GM18502 (cell line): Measurements from ENCODE around the gene GLIPR1L2.
"Not testable (repeated sequence)": the region's sequence is repeated elsewhere in the genome, so short reads cannot be mapped to it uniquely, and the experiment has no call there.

ENCODE experiments used
- ATAC-seq: cut with Tn5 transposase; IDR thresholded peaks from one replicate; pipeline ENCODE4 v1.9.1; 2021; ENCODE audit warnings: mild to moderate bottlenecking; ENCODE audit not compliant: unreplicated experiment, poor library complexity

GLIPR1L2 gene

DNA sequence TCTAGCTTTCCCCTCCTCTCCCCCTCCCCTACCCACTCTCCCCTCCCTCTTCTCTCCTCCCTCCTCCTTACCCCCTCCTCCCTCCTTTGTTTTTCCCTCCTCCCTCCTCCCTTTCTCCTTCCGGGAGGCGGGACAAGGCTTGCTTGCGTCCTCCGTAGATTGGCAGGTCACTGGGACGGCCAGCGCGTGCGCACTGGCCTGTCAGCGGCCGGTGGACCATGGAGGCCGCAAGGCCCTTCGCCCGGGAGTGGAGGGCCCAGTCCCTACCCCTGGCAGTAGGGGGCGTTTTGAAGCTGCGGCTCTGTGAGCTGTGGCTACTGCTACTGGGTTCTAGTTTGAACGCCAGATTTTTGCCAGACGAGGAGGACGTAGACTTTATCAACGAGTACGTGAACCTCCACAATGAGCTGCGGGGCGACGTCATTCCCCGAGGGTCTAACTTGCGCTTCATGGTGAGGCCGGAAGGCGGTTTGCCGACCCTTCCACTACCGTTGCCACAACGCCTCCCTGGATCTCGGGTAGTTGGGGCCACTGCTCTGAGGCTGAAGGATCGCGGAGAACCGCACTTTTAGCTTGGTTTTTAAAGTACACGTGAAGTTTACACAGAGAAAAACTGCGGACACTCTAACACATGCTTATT is at the start of gene GLIPR1L2:
Gene GLIPR1L2, plus strand, starts transcription at position 191 of the 640 bp plus-strand sequence. Its CDS starts 28 bp downstream, at position 219.
- peak; percentile 96 for ATAC-seq

DNA sequence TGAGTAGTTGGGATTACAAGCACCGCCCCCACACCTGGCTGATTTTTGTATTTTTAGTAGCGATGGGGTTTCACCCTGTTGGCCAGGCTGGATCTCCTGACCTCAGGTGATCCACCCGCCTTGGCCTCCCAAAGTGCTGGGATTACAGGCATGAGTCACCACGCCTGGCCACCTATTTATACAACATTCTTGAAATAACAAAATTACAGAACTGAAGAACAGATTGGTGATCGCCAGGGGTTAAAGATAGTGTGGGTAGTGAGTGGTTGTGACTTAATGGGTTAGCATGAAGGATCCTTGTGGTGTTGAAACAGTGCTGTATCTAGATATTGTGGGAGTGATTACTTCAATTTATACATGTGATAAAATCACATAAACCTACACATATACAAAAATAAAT is 49.0 kb upstream of the GLIPR1L2 start:
- ATAC-seq: no peak

DNA sequence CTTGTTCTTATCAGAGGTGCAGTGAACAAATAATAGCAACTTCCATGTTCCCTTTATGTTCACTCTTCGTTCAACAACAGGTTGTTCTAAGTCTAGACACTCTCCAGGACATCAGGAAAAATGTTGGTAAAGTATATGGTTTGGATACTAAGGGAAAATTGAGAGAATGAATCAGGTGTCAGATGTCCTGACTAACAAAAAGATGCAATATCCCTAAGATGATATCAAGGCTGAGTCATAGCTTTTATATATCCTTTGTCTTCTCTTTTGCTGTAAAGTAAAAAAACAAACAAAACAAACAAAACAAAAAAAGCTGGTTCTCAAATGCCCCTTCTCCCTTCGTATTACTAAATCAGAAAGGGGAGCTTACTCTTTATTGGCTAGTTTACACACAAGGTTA is 45.4 kb upstream of the GLIPR1L2 start:
- ATAC-seq: no peak

DNA sequence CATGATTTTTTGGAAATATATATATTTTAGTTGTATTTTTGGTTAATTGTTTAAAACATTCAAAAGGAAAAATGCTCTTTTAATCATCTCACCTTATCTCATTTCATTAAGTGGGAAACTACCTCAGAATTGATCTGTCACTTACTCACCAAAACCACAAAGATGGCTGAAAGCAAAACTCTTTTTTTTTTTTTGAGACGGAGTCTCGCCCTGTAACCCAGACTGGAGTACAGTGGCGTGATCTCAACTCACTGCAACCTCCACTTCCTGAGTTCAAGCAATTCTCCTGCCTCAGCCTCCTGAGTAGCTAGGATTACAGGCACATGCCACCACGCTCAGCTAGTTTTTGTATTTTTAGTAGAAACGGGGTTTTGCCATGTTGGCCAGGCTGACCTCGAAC is 44.7 kb upstream of the GLIPR1L2 start:
- ATAC-seq: not testable (repeated sequence)

DNA sequence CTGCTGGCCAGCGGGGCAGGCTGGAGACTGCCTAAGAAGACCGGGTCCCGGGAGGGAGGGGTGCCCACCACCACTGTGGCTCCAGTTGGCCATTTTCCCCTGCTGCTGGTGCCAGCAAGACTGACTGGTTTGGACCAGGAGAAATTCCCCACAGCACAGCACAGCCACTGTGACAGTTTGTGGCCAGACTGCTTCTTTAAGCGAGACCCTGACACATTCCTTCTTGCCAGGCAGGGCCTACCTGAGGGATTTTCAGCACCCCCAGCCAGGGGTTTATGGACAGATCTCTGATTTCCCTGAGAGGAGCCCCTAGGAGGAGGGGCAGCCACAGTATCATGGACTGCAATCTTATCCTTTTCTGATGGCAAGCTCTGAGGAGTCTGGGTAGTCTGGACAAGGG is 40.9 kb upstream of the GLIPR1L2 start:
- ATAC-seq: no peak

DNA sequence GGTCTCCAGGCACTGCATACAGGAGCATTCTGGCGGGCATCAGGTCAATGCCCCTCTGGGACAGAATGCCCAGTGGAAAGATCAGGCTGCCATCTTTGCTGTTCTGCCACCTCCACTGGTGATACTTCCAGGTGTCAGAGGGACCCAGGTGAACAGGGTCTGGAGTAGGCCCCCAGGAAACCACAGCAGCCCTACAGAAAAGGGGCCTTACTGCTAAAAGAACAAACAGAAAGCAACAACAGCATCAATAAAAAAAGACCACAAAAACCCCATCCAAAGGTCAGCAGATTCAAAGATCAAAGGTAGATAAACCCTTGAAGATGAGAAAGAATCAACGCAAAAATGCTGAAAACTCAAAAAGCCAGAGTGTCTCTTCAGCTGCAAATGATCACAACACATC is 40.5 kb upstream of the GLIPR1L2 start:
- no peak for ATAC-seq

DNA sequence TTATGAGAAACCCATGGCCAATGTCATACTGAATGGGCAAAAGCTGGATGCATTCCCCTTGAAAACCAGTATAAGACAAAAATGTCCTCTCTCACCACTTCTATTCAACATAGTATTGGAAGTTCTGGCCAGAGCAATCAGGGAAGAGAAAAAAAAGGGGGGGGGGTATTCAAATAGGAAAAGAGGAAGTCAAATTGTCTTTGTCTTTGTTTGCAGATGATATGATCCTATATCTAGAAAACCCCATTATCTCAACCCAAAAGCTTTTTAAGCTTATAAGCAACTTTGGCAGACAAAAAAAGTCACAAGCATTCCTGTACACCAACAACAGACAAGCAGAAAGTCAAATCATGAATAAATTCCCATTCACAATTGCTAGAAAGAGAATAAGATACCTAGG is 36.9 kb upstream of the GLIPR1L2 start:
- no peak for ATAC-seq

DNA sequence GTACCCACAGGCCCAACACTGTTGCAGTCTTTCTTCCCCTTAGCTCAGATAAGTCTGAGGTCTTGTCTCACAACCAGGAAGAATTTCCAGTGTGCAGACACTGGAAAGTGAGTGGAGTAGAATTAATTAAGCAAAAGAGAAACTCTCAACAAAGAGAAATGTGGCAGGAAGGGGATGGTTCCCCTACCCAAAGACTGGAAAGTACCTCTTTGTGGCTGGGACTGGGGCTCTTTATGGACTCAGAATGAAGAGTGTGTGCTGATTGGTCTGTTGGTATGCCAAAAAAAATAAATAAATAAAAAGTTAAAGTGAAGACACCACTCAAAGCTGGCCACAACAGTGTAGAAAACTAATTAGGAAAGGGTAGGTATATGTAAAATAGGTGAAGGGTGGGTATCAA is 30.0 kb upstream of the GLIPR1L2 start:
- ATAC-seq: peak; percentile 52

DNA sequence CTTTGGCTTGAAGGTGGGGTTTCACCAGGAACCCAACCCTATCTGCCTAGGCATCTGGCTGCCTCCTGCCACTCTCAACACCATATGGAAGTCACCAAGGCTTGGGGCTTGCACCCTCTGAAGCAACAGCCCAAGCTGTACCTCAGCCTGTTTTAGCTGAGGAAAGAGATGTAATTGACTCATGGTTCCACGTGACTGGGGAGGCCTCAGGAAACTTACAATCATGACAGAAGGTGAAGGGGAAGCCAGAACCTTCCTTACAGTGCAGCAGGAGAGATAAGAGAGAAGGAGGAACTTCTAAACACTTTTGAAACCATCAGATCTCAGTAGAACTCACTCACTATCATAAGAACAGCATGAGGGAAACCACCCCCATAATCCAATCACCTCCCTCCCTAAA is 29.5 kb upstream of the GLIPR1L2 start:
- no peak for ATAC-seq

DNA sequence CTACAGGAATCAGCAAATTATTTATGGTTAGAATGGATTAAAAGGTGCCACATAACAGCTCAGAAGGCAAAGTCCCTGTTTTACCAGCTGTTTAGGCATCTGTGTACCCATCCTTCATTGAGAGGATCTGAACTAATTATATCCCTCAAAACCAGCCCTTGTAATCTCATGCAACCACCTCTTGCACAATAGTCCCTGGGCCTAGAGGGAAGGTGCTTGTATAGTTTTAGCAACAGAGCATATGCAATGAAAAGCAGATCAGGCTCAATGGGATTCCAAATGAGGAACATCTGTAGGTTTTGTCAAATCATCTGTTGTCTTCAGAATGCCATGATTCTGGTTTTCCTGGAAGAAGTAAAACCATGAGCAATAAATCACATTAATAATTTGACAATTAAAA is 26.0 kb upstream of the GLIPR1L2 start:
- no peak for ATAC-seq

DNA sequence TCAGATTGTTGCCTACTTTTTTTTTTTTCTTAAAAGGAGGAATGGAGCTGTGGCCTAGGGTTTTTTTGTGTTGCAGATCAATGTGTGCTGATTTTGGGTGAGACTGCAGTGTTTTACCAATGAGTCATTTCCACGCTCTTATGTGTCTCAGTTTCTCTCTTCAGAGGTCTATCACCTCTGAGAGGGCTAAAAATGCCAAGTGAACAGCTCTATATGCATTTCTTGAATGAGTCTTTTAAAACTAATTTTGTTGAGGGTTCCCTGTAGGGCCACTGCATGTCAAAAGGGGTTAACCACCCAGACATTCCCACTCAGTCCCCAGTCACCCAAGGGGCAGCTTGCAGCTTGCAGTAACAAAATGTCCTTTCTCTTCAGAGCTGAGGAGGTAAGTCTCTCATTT is 24.3 kb upstream of the GLIPR1L2 start:
- ATAC-seq: peak; percentile 82

DNA sequence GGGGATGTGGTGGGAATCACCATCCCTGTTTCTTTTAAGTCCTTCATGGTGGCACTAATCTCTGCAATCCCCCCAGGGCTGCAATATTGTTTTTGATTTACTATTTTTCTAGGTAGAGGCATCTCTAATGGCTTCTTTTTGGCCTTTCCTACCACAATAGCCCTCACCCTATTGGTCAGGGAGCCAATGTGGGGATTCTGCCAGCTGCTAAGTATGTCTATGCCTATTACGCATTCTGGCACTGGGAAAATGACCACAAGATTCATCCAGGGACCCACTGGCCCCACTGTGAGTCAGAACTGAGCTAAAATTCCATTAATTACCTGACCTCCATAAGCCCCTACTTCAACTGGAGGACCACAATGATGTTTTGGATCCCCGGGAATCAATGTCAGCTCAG is 15.9 kb upstream of the GLIPR1L2 start:
- ATAC-seq: no peak

DNA sequence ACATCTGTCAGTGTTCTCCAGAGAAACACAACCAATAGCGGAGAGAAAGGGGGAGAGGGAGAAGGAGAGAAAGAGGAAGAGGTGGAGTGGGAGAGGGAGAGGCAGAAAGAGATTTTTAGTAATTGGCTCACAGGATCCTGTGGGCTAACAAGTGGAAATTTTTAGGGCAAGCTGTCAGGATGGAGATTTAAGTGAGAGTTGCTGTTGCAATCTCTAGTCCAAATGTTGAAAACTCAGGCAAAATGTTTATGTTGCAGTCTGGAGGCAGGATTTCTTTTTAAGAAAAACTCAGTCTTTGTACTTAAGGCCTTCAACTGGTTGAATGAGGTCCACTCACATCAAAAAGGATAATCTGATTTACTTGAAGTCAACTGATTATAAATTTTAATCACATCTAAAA is 12.5 kb upstream of the GLIPR1L2 start:
- no peak for ATAC-seq

DNA sequence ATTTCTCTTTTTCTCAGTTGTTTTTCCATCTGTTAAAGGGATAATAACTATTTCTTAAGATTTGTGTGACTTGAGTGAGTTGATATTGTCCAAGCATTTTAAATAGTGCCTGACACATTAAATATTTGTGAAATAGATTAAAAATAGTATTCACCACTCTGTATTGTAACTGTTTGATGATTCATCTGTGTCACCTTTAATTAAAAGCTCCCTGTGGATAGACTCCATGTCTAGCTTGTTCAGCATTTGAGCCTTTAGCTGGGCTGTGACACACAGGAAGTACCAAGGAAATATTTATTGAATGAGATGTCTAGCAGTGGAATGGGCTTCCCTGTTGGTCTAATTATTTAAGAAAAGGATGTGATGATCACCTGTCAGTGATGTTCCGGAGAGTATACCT is 1.8 kb upstream of the GLIPR1L2 start:
- ATAC-seq: no peak

DNA sequence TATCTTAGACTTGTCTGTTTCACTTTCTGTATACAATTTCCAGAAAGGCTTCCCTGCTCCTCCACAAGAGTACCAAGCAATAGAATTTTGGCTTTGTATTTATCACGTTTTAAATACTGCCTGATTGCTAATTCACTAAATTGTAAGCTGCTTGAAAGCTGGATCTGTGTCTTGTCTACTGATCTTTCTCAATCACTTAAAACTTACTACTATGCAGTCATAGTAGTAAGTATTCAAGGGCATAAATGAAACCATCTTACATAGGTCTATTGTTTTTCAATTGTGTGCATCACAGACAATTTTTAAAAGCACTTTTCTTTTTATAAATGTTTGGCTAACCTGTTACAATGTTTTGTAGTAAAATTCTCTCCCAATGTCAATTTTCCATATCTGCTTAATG is 1.2 kb upstream of the GLIPR1L2 start:
- no peak for ATAC-seq

DNA sequence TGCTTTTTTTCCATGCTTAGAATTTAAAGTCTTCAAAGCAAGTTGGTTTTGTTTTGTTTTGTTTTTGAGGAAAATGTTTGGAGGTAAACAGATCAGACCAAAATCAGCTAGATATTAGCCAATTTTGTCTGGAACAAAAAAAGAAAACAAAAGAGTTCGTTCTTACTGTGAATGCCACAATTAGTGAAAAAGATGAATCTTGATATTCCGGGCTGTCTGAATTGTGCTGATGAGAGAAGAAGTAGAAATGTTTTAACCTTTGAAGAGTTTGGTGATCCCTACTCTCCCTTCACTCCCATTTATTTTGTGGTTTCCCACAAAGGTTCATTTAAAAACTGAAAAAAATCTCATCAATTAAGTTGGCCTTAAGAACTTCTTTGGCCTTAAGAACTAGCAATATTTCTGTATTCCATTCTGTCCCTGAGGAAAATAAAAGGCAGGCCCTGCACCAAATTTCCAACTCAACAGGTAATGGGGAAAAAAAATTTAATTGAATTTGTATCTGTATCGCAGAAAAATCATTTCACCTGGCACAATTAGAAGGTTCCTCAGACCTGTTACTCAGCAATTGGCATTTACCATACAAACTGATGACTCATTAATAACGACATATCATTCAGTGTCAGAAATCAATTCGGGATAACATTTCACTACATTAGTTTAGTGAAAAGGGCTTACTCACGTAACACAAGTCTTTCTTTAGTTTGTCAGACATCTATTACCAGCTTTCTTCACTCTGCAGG is 562 bp upstream of the GLIPR1L2 start:
- ATAC-seq: peak; percentile 20

DNA sequence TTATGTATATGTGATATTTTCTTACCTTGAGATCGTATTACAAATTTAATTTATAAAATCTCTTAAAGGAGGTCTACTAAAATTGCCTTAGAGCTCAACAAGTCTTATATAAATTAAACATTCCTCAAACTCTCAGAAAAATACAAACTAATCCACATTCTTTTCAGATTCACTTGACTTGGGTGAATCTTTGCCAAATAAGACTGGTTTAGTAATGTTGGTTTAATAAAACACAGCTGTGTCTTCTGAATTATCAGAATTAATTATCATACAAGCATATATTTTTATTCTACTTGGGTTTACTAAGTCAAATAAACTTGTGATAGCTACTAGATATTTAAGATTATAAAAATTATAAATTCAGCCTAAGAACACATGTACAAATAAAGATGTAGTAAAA is 13.3 kb downstream of the GLIPR1L2 start:
- no peak for ATAC-seq

DNA sequence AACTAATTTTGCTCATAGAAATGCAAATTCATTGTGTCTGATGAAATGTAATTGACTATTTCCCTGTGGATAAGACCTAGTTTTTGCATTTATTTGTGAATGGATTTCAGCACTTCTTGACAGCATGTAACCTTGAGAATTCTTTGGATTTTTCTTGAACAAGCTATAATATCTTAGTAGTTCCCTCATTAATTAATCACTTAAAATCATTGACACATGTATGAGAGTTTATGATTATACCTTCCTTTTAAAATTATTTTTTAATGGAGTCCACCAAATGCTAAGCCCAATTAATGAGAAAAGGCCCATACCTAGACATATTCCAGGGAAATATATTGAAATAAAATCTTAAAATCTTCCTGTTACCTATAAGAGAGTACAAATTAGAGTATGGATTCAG is 16.8 kb downstream of the GLIPR1L2 start:
- no peak for ATAC-seq

DNA sequence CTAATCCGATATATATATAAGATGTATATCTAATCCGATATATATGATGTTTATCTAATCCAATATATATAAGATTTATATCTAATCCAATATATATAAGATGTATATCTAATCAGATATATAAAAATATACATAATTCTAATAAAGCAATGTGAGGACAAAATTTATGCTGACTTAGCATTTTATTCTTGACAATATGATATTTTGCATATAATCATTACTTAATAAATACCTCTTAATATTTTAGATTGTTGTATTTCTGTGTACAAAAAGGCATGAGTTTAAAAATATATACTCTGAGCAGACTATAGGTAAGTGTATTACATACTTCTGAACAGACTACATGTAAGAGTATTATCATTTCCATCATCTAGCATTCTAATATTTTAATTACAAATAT is 18.9 kb downstream of the GLIPR1L2 start:
- ATAC-seq: no peak

DNA sequence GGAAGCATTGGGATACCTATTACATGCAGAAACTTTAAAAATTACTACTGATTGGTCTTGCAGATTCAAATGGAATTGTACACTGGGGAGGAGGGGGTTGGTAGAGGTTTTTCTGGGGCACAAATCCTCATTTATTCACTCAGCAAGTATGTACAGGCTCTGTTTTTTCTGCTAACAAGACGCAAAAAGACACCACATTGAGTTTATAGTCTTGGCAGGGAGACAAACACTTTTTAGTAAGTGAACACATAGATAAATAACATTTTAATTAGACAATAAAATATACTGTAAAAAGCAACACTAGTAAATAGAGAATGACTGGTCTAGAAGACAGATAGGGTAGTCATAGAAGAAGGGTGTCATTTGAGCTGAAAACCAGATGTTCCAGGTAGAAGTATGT is 23.8 kb downstream of the GLIPR1L2 start:
- no peak for ATAC-seq

DNA sequence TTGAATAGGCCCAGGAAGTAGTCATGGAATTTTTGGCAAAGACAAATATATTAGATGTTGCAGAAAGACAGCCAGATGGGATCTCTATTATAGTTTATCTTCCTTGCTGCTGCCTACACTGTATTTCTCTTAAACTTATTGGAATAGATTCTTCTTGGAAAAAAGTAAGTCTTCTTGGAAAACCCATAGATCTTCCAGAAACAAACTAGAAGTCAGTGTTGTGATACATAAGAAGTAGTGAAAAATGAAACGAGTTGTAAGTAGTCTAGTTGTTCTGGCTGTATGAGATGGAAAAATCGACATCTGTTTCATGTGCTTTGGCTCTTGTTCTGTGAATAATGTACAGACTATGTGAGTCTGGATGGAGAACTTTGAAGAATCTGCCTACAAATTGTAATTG is 29.0 kb downstream of the GLIPR1L2 start:
- no peak for ATAC-seq

DNA sequence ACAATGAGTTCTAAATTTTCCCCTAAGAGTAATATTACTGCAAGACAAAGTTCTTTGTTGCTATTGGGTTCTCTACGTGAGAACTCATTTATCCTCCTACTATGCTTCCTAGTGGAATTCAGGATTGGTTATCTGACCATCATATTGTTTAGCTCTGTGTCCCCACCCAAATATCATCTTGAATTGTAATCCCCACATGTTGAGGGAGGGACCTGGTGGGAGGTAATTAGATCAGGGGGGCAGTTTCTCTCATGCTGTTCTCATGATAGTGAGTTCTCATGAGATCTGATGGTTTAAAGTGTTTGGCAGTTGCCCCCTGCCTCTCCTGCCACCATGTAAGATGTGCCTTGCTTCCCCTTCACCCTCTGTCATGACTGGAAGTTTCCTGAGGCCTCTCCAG is 36.6 kb downstream of the GLIPR1L2 start:
- no peak for ATAC-seq
